ENCODE measurements around the gene SNTB2. TPM values are rescaled to one million over a fixed set of nuclear protein-coding genes. Genes with fewer than 3 reads are reported as not detected.

The SNTB2 gene
- total RNA-seq, 1 donor from 2014 or later: 36.1 TPM

DNA sequence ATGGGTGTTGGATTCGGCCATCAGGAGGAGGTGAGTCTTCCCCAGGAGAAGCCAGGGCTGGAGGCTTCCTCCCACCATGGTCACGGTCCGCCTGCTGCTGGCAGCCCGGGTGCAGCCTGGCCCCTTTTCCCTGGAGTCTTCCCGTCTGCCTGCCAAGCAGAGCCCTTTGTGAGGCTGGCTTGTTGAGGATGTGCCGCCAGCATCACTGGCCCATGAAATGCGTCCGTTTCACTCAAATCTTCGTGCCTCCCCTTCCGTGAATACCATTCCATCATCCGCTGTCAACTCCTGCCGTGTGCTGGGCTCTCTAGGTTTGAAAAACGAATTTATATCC lies 133.7 kb downstream of the SNTB2 start:
- ATAC-seq (no peak), DNase-seq (no peak)
- Histone ChIP-seq H3K4me1 (peaks cover 9% of the 10 kb centered on the region), H3K27me3 (ENCODE audit: low read depth) (no peaks in the 10 kb centered on the region), H3K27ac (no peak overlapping the region), H3K9me3 (no peaks in the 10 kb centered on the region), H3K36me3 (peaks cover 100% of the 10 kb centered on the region), H3K4me3 (no peak overlapping the region)
- intact Hi-C loops (cut with DNase I): no loop called here
- TF ChIP-seq CTCF (IDR thresholded peaks at IDR 0.05): no peak

DNA sequence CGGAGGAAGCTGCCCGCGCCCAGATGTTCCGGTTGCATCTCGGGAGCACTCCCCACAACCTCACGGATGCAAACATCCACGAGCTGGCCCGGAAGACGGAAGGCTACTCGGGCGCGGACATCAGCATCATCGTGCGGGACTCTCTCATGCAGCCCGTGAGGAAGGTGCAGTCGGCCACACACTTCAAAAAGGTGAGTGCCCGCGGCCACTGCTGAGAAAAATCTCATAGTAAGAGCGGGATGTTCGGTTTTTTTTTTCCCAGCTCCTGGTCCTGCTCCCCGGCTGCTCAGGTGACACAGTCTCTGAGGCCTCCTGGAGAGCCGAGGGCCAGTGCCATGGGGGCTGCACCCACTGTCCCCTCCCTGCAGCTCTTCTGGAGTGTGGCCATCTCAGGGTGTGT lies 134.1 kb downstream of the SNTB2 start:
- intact Hi-C loops (cut with DNase I): no loop called here

DNA sequence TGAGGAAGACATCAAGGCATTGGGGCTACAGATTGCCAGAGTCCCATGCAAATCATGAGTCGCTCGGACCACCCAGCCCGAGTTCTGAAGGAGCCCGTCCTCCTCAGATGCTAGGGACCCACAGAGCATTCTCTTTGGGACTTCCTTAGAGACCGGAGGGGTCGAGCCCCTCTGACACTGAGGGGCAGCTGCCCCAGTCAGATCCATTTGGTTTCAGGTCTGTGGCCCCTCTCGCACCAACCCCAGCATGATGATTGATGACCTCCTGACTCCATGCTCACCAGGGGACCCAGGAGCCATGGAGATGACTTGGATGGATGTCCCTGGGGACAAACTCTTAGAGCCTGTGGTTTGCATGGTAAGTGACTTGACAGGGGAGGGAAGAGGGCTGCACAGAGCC lies 135.4 kb downstream of the SNTB2 start:
- H3K4me1 ChIP-seq: peaks cover 10% of the 10 kb centered on the region
- no peak overlapping the region for H3K27ac ChIP-seq
- DNase-seq: no peak
- intact Hi-C loops (cut with DNase I): no loop called here
- ATAC-seq: no peak
- no peak for TF ChIP-seq CTCF (IDR thresholded peaks at IDR 0.05)
- no peaks in the 10 kb centered on the region for H3K9me3 ChIP-seq
- peaks cover 100% of the 10 kb centered on the region for H3K36me3 ChIP-seq
- H3K4me3 ChIP-seq: no peak overlapping the region
- no peaks in the 10 kb centered on the region for H3K27me3 ChIP-seq (ENCODE audit: low read depth)

More for the DNA sequence above, 134.1 kb downstream of the SNTB2 start:
- no peak for DNase-seq
- peaks cover 100% of the 10 kb centered on the region for H3K36me3 ChIP-seq
- H3K4me1 ChIP-seq: peaks cover 9% of the 10 kb centered on the region
- ATAC-seq: no peak
- no peak for TF ChIP-seq CTCF (IDR thresholded peaks at IDR 0.05)
- H3K27ac ChIP-seq: no peak overlapping the region
- no peaks in the 10 kb centered on the region for H3K9me3 ChIP-seq
- no peak overlapping the region for H3K4me3 ChIP-seq
- no peaks in the 10 kb centered on the region for H3K27me3 ChIP-seq (ENCODE audit: low read depth)

GRCh38 chr16:69323415-69323814 lies 136.5 kb downstream of the SNTB2 start:
- no peak overlapping the region for H3K27ac ChIP-seq
- TF ChIP-seq CTCF (IDR thresholded peaks at IDR 0.05): no peak
- DNase-seq: no peak
- H3K4me1 ChIP-seq: peaks cover 20% of the 10 kb centered on the region
- H3K36me3 ChIP-seq: peaks cover 100% of the 10 kb centered on the region
- no peaks in the 10 kb centered on the region for H3K9me3 ChIP-seq
- no peak overlapping the region for H3K4me3 ChIP-seq
- intact Hi-C loops (cut with DNase I): no loop called here
- ATAC-seq: no peak
- H3K27me3 ChIP-seq (ENCODE audit: low read depth): no peaks in the 10 kb centered on the region

DNA sequence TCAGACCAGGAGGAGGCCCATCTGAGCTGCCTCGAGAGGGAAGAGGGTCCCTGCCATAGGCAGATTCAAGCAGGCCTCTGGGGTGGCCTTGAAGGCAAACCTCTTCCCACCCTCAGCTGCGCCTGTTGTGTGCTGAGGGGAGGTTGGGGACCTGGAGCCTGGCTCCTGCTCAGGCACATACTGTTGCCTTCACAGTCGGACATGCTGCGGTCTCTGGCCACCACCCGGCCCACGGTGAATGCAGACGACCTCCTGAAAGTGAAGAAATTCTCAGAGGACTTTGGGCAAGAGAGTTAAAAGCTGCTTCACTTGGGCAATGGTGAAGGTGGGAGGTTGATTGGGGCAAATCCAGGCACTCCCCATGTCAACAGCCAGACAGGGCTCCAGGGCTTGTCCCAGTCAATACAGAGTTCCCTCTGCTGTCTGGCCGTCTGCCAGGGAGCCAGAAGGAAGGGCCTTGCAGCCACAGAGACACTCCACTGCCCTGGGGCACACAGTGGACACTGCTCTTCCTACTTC lies 137.1 kb downstream of the SNTB2 start:
- ATAC-seq: peak; percentile 65 to 78
- H3K9me3 ChIP-seq: no peaks in the 10 kb centered on the region
- H3K4me3 ChIP-seq: no peak overlapping the region
- no peak overlapping the region for H3K27ac ChIP-seq
- peaks cover 27% of the 10 kb centered on the region for H3K4me1 ChIP-seq
- peak; percentile 84 for DNase-seq
- intact Hi-C loops (cut with DNase I): no loop called here
- no peak for TF ChIP-seq CTCF (IDR thresholded peaks at IDR 0.05)
- peaks cover 100% of the 10 kb centered on the region for H3K36me3 ChIP-seq
- no peaks in the 10 kb centered on the region for H3K27me3 ChIP-seq (ENCODE audit: low read depth)

Data from lower lobe of right lung (tissue), 2 donors.